OCI-LY3 (cell line): Measurements from ENCODE around the gene CLMP.

Experiments
- CTCF ChIP-seq: fragments of 200-600, 300-600 bp; sonication (generic); IDR thresholded peaks from 2 replicates; pipeline ENCODE4 v1.5.1; 2014; ENCODE audit warnings: antibody characterized with exemption, low read length, low read depth
- EZH2phosphoT487 ChIP-seq: fragments of 200-600 bp; shearing (Covaris generic); IDR thresholded peaks from 2 replicates; pipeline ENCODE4 v1.6.1; 2018; ENCODE audit warnings: antibody characterized with exemption, mixed run types, low read depth

GRCh38 chr11:123041185-123041584 is 153.9 kb downstream of the CLMP start:
- TF ChIP-seq EZH2phosphoT487 (no peak), CTCF (no peak)
